H1 (cell line): ENCODE measurements around the gene HES5. TPM values are rescaled to one million over a fixed set of nuclear protein-coding genes. Genes with fewer than 3 reads are reported as not detected.

Source experiments
- CTCF ChIP-seq, 3 experiments: IDR thresholded peaks; 1 replicate in 2 of 3; 2 replicates in 1 of 3; pipeline versions ENCODE4 v1.5.1 to v1.6.1; 2011; ENCODE audit warnings: low read length in 3 of 3, mild to moderate bottlenecking in 3 of 3, inconsistent platforms in 2 of 3, low read depth in 1 of 3, moderate library complexity in 1 of 3; ENCODE audit not compliant: insufficient read depth in 1 of 3; ENCODE audit errors: control extremely low read depth in 1 of 3
- EP300 ChIP-seq, 2 experiments: IDR thresholded peaks; 1 replicate in 1 of 2; 2 replicates in 1 of 2; pipeline ENCODE4 v1.6.1; 2011 to 2012; ENCODE audit warnings: low read depth in 2 of 2, low read length in 2 of 2, mild to moderate bottlenecking in 2 of 2, borderline replicate concordance in 1 of 2, inconsistent platforms in 1 of 2, moderate library complexity in 1 of 2
- KDM1A ChIP-seq: fragments of 200-600, 300-600 bp; sonication (generic); IDR thresholded peaks from 2 replicates; pipeline ENCODE4 v1.7.1; 2016; ENCODE audit warnings: mild to moderate bottlenecking, low read length, borderline replicate concordance
- RAD21 ChIP-seq, 2 experiments: IDR thresholded peaks in 1 of 2; conservative IDR thresholded peaks in 1 of 2; 2 replicates each; pipeline ENCODE4 v1.6.1; 2011; ENCODE audit warnings: low read depth in 2 of 2, low read length in 2 of 2, improper control_type of control experiment in 1 of 2, inconsistent platforms in 1 of 2, mild to moderate bottlenecking in 1 of 2, moderate library complexity in 1 of 2
- polyA plus RNA-seq, 7 experiments: library from polyadenylated mRNA; depleted of rRNA in 3 of 7; stranded (reverse) in 5 of 7; unstranded in 2 of 7; fragments of >200 nt in 5 of 7; fragments of 200-250 nt in 2 of 7; gene quantifications; 1 replicate in 5 of 7; 2 replicates in 1 of 7; 4 replicates in 1 of 7; pipeline versions ENCODE4 v1.2.1 to v1.2.3, GENCODE V29; 2011 to 2013; ENCODE audit warnings: missing spikeins in 2 of 7, mixed read lengths in 2 of 7
- total RNA-seq: library from RNA; stranded (reverse); fragmentation: NEBNext Ultra II Directional; extraction: Animal tissue kit (Norgen Biotek cat#: 25700); gene quantifications from 2 replicates; pipeline ENCODE4 v1.2.1, GENCODE V29; 2021
- TF ChIP-seq, protein P1 (sequence below): fragments of 300-600 bp; sonication (generic); IDR thresholded peaks from 2 replicates; pipeline ENCODE4 v1.7.1; 2012; ENCODE audit warnings: low read length, moderate library complexity, mild to moderate bottlenecking, inconsistent platforms; ENCODE audit not compliant: insufficient replicate concordance

Gene HES5
- total and polyA plus RNA-seq, 2 of the 8 experiments (the other 6 are each of a cell fraction or from before 2014, with no cell fraction given), result 0.22 TPM; not detected in 1

DNA sequence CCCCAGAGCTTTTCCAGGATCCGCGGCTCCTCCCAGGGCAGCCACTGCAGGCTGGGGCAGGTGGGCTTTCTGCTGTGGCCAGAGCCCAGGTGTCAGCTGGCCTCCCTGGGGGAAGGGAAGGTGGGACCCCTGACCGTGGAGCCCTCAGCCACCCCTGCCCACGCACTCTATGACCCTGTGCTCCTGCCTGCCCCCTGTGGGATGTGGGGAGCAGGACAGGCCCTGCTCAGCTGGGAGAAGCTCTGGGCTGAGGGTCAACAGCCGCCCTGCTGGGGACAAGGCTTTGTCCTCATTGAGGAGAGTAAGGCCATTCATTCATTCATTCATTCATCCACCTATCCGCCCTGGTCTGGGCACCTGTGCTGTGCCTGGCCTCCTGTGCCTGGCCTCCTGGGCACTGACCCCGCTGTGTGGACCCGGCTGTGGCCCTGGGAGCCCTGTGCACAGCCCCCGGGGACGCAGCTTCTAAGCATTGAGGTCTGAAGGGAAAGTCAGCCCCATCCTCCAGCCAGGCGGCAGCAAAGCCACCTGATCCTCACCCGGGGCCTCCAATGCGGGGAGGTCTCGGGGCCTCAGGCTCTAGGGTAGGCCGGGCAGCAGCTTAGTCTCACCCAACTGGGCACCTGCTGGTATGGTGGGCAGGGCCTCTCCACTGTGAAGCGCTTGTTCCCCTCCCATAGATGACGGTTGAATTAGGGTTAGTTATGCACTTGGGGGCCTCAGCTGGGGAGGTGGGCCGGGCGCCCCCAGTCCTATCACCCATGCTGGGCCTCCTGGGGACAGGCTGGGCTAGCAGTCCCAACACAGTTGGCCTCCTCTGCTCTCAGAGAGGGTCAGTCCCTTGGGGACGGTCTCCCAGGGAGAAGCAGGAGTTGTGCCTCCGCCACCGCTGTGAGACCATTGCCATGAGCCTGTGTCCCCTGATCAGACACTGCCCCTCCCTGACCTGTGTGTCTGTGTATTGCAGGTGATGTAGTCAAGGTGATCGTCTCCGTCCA is 32.1 kb upstream of the HES5 start (continued):
- TF ChIP-seq, protein P1, sequence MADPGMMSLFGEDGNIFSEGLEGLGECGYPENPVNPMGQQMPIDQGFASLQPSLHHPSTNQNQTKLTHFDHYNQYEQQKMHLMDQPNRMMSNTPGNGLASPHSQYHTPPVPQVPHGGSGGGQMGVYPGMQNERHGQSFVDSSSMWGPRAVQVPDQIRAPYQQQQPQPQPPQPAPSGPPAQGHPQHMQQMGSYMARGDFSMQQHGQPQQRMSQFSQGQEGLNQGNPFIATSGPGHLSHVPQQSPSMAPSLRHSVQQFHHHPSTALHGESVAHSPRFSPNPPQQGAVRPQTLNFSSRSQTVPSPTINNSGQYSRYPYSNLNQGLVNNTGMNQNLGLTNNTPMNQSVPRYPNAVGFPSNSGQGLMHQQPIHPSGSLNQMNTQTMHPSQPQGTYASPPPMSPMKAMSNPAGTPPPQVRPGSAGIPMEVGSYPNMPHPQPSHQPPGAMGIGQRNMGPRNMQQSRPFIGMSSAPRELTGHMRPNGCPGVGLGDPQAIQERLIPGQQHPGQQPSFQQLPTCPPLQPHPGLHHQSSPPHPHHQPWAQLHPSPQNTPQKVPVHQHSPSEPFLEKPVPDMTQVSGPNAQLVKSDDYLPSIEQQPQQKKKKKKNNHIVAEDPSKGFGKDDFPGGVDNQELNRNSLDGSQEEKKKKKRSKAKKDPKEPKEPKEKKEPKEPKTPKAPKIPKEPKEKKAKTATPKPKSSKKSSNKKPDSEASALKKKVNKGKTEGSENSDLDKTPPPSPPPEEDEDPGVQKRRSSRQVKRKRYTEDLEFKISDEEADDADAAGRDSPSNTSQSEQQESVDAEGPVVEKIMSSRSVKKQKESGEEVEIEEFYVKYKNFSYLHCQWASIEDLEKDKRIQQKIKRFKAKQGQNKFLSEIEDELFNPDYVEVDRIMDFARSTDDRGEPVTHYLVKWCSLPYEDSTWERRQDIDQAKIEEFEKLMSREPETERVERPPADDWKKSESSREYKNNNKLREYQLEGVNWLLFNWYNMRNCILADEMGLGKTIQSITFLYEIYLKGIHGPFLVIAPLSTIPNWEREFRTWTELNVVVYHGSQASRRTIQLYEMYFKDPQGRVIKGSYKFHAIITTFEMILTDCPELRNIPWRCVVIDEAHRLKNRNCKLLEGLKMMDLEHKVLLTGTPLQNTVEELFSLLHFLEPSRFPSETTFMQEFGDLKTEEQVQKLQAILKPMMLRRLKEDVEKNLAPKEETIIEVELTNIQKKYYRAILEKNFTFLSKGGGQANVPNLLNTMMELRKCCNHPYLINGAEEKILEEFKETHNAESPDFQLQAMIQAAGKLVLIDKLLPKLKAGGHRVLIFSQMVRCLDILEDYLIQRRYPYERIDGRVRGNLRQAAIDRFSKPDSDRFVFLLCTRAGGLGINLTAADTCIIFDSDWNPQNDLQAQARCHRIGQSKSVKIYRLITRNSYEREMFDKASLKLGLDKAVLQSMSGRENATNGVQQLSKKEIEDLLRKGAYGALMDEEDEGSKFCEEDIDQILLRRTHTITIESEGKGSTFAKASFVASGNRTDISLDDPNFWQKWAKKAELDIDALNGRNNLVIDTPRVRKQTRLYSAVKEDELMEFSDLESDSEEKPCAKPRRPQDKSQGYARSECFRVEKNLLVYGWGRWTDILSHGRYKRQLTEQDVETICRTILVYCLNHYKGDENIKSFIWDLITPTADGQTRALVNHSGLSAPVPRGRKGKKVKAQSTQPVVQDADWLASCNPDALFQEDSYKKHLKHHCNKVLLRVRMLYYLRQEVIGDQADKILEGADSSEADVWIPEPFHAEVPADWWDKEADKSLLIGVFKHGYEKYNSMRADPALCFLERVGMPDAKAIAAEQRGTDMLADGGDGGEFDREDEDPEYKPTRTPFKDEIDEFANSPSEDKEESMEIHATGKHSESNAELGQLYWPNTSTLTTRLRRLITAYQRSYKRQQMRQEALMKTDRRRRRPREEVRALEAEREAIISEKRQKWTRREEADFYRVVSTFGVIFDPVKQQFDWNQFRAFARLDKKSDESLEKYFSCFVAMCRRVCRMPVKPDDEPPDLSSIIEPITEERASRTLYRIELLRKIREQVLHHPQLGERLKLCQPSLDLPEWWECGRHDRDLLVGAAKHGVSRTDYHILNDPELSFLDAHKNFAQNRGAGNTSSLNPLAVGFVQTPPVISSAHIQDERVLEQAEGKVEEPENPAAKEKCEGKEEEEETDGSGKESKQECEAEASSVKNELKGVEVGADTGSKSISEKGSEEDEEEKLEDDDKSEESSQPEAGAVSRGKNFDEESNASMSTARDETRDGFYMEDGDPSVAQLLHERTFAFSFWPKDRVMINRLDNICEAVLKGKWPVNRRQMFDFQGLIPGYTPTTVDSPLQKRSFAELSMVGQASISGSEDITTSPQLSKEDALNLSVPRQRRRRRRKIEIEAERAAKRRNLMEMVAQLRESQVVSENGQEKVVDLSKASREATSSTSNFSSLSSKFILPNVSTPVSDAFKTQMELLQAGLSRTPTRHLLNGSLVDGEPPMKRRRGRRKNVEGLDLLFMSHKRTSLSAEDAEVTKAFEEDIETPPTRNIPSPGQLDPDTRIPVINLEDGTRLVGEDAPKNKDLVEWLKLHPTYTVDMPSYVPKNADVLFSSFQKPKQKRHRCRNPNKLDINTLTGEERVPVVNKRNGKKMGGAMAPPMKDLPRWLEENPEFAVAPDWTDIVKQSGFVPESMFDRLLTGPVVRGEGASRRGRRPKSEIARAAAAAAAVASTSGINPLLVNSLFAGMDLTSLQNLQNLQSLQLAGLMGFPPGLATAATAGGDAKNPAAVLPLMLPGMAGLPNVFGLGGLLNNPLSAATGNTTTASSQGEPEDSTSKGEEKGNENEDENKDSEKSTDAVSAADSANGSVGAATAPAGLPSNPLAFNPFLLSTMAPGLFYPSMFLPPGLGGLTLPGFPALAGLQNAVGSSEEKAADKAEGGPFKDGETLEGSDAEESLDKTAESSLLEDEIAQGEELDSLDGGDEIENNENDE, result no peak
- TF ChIP-seq RAD21 (IDR thresholded peaks at IDR 0.05 in 1 of 2, conservative IDR thresholded peaks at IDR 0.05 in 1 of 2; ENCODE audit: low read depth in 2 of 2, low read length in 2 of 2) (peak; percentile 25 to 56; a peak in 3 of 4 replicates), KDM1A (no peak), CTCF (IDR thresholded peaks at IDR 0.05; ENCODE audit: control extremely low read depth in 1 of 3, insufficient read depth in 1 of 3, low read depth in 1 of 3, low read length in 3 of 3) (peak in 2 of 3 experiments; percentile 61 to 69; a peak in 3 of 4 replicates), EP300 (IDR thresholded peaks at IDR 0.05; ENCODE audit: borderline replicate concordance in 1 of 2, low read depth in 2 of 2, low read length in 2 of 2) (no peak)
